SK-N-SH (cell line): ENCODE data around the gene FCSK. TPM values are rescaled to one million over a fixed set of nuclear protein-coding genes. Genes with fewer than 3 reads are reported as not detected.

Experiments
- CTCF ChIA-PET: fragments of 300-600, 350-600 bp; formaldehyde crosslinking; extraction: SDS; loops from one replicate; lab custom pipeline; 2021; lab: Yijun Ruan, JAX
- POLR2A ChIA-PET: fragments of 350-600 bp; sonication (Branson Sonifier 250); formaldehyde crosslinking; extraction: SDS; loops from one replicate; lab custom pipeline; 2020; ENCODE audit warnings: antibody characterized with exemption, inconsistent platforms; lab: Yijun Ruan, JAX
- DNase-seq: peaks from one replicate; pipeline ENCODE4 v3.0.0; 2012
- H2AFZ ChIP-seq: fragments of 200-600 bp; sonication (generic); 2 replicates; pipeline ENCODE4 v1.8.1; 2016; ENCODE audit warnings: antibody characterized with exemption, mild to moderate bottlenecking, low read depth
- H3F3A ChIP-seq: fragments of 200-600 bp; sonication (generic); replicated peaks from 2 replicates; pipeline ENCODE3; 2016; ENCODE audit warnings: antibody characterized with exemption, mild to moderate bottlenecking; ENCODE audit not compliant: insufficient read depth
- H3K27ac ChIP-seq, 2 experiments: fragments of 200-500 bp in 1 of 2; fragments of 200-600 bp in 1 of 2; sonication (Bioruptor generic) in 1 of 2; sonication (generic), shearing (Covaris generic) in 1 of 2; 2 replicates each; pipeline versions ENCODE4 v1.5.1 to v1.6.1; 2014 to 2016; ENCODE audit warnings: low read depth in 2 of 2, inconsistent platforms in 1 of 2, low read length in 1 of 2, mild to moderate bottlenecking in 1 of 2, mixed read lengths in 1 of 2
- H3K27me3 ChIP-seq: fragments of 200-600 bp; sonication (generic), shearing (Covaris generic); 2 replicates; pipeline ENCODE4 v1.6.1; 2016; ENCODE audit warnings: mixed run types; ENCODE audit not compliant: insufficient read depth
- H3K36me3 ChIP-seq, 2 experiments: fragments of 200-500 bp in 1 of 2; fragments of 200-600 bp in 1 of 2; sonication (Bioruptor generic) in 1 of 2; sonication (generic) in 1 of 2; replicated peaks in 1 of 2; 2 replicates each; pipeline versions ENCODE3 to v1.5.1; 2014 to 2016; ENCODE audit warnings: low read length in 1 of 2, mild to moderate bottlenecking in 1 of 2; ENCODE audit not compliant: insufficient read depth in 2 of 2, control insufficient read depth in 1 of 2
- H3K4me1 ChIP-seq, 2 experiments: fragments of 200-500 bp in 1 of 2; fragments of 200-600 bp in 1 of 2; sonication (Bioruptor generic) in 1 of 2; sonication (generic), shearing (Covaris generic) in 1 of 2; 2 replicates each; pipeline versions ENCODE4 v1.5.1 to v1.6.1; 2014 to 2016; ENCODE audit warnings: low read depth in 1 of 2, low read length in 1 of 2, mixed run types in 1 of 2; ENCODE audit not compliant: insufficient read depth in 2 of 2, control insufficient read depth in 1 of 2
- H3K4me2 ChIP-seq: fragments of 200-600 bp; sonication (generic), shearing (Covaris generic); 2 replicates; pipeline ENCODE4 v1.6.1; 2017; ENCODE audit warnings: mixed run types
- H3K4me3 ChIP-seq, 2 experiments: fragments of 200-500 bp in 1 of 2; fragments of 200-600 bp in 1 of 2; sonication (Bioruptor generic) in 1 of 2; sonication (generic), shearing (Covaris generic) in 1 of 2; 2 replicates each; pipeline versions ENCODE4 v1.5.1 to v1.8.1; 2014 to 2016; ENCODE audit warnings: low read depth in 2 of 2, inconsistent platforms in 1 of 2, low read length in 1 of 2, mild to moderate bottlenecking in 1 of 2, mixed read lengths in 1 of 2, moderate library complexity in 1 of 2
- H3K79me2 ChIP-seq: fragments of 200-600 bp; sonication (generic); 2 replicates; pipeline ENCODE4 v1.8.1; 2017; ENCODE audit warnings: mild to moderate bottlenecking; ENCODE audit not compliant: insufficient read depth
- H3K9ac ChIP-seq: fragments of 200-600 bp; sonication (generic); 2 replicates; pipeline ENCODE4 v1.6.1; 2017; ENCODE audit warnings: mixed run types
- H3K9me2 ChIP-seq: fragments of 200-600 bp; sonication (generic); 2 replicates; pipeline ENCODE4 v1.6.1; 2017; ENCODE audit warnings: mixed run types
- H3K9me3 ChIP-seq: fragments of 200-600 bp; sonication (generic); 2 replicates; pipeline ENCODE4 v1.6.1; 2017; ENCODE audit warnings: mixed run types, mild to moderate bottlenecking, moderate library complexity
- H4K20me1 ChIP-seq: fragments of 200-600 bp; sonication (generic); 2 replicates; pipeline ENCODE4 v1.6.1; 2017; ENCODE audit warnings: mild to moderate bottlenecking, mixed run types; ENCODE audit not compliant: insufficient read depth
- CHD2 ChIP-seq: fragments of 150-350 bp; IDR thresholded peaks from 2 replicates; pipeline ENCODE4 v1.6.1; 2018; ENCODE audit warnings: low read length; ENCODE audit not compliant: partially characterized antibody
- CTCF ChIP-seq: fragments of 200-600 bp; sonication (generic); IDR thresholded peaks from 2 replicates; pipeline ENCODE4 v1.6.1; 2017; ENCODE audit warnings: antibody characterized with exemption, mild to moderate bottlenecking, moderate library complexity
- ELF1 ChIP-seq: IDR thresholded peaks from 2 replicates; pipeline ENCODE4 v1.4.0; 2012
- EP300 ChIP-seq, 2 experiments: IDR thresholded peaks; 2 replicates each; pipeline versions ENCODE4 v1.4.0 to v1.6.1; 2012; ENCODE audit warnings: borderline replicate concordance in 1 of 2, low read depth in 1 of 2, low read length in 1 of 2
- EZH2phosphoT487 ChIP-seq: fragments of 200-600 bp; sonication (generic); IDR thresholded peaks from 2 replicates; pipeline ENCODE4 v1.6.1; 2017; ENCODE audit warnings: low read depth, mixed run types, mild to moderate bottlenecking, antibody characterized with exemption, moderate library complexity, borderline replicate concordance
- GABPA ChIP-seq: IDR thresholded peaks from 2 replicates; pipeline ENCODE4 v1.4.0; 2012; ENCODE audit warnings: low read depth, mild to moderate bottlenecking
- GATA2 ChIP-seq: sonication (generic); formaldehyde crosslinking; IDR thresholded peaks from 2 replicates; pipeline ENCODE4 v1.5.0; 2020; ENCODE audit warnings: mild to moderate bottlenecking, missing genetic modification reagents
- MEF2A ChIP-seq: IDR thresholded peaks from 2 replicates; pipeline ENCODE4 v1.4.0; 2012; ENCODE audit warnings: low read depth, borderline replicate concordance
- POLR2AphosphoS5 ChIP-seq: IDR thresholded peaks from 2 replicates; pipeline ENCODE4 v1.6.1; 2012; ENCODE audit warnings: low read depth, low read length
- RAD21 ChIP-seq: IDR thresholded peaks from 2 replicates; pipeline ENCODE4 v1.6.1; 2012; ENCODE audit warnings: mild to moderate bottlenecking, low read length
- TAF1 ChIP-seq: IDR thresholded peaks from 2 replicates; pipeline ENCODE4 v1.6.1; 2012; ENCODE audit warnings: low read depth, mild to moderate bottlenecking, low read length, moderate library complexity, borderline replicate concordance
- TCF12 ChIP-seq: IDR thresholded peaks from 2 replicates; pipeline ENCODE4 v1.4.0; 2012
- TEAD4 ChIP-seq: IDR thresholded peaks from 2 replicates; pipeline ENCODE4 v1.4.0; 2012; ENCODE audit warnings: mild to moderate bottlenecking, borderline replicate concordance; ENCODE audit not compliant: insufficient read depth
- YY1 ChIP-seq: IDR thresholded peaks from 2 replicates; pipeline ENCODE4 v1.4.0; 2012; ENCODE audit warnings: low read depth, mild to moderate bottlenecking
- WGBS: methylation state at CpG from one replicate; pipeline ENCODE4 v1.1.6; 2017; ENCODE audit warnings: low lambda C conversion rate; 5-methylcytosine and 5-hydroxymethylcytosine counted together
- polyA plus RNA-seq, 3 experiments: library from polyadenylated mRNA; depleted of rRNA; stranded (reverse); fragments of >200 nt; gene quantifications; 2 replicates each; pipeline ENCODE4 v1.2.3, GENCODE V29; 2012
- TF ChIP-seq, protein P1 (sequence below): fragments of 150-350 bp; IDR thresholded peaks from 2 replicates; pipeline ENCODE4 v1.6.1; 2017; ENCODE audit warnings: antibody characterized with exemption, low read length, low read depth, borderline replicate concordance
- TF ChIP-seq, protein P2 (sequence below): IDR thresholded peaks from 2 replicates; pipeline ENCODE4 v1.6.1; 2012; ENCODE audit warnings: mild to moderate bottlenecking, low read depth, low read length, moderate library complexity
- TF ChIP-seq, protein P3 (sequence below): IDR thresholded peaks from 2 replicates; pipeline ENCODE4; 2012

FCSK gene
- polyA plus RNA-seq, 1 of the 3 experiments (the other 2 are of a cell fraction) = 9.7 TPM

DNA sequence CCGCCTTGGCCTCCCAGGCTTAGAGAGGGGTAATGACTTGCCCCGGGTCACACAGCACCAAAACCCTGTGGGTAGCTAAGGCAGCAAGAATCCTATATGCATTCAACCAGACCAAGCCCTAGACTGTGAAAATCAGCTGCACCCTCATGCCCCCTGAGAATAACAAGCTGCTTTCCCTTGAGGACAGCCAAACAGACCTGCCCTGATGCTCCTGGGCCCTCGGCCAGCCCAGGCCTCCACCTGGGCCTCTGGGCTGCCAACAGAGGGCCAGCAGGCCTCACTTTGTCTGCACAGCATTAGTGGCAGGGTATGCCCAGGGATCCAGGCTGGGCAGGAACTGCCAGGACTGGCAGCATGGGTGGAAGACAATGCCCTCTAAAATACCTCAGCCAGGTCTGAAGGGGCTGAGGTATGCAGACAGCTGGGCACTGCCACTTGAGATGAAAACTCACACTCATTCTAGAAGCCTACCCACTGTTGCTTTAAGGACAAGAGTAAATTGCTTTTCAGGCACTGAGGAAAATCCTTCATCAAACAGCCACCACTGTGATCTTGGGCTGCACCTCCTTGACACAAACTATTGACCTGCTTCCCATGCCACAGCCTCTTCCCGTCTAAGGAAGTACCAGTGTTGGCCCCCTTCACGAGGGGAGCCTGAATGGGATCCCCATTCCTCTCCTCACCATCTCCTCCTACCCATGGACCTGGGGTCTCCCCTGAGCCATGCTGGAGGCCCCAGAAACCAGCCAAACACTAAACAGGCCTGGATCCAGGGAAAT lies 24.3 kb upstream of the FCSK start:
- Histone ChIP-seq H3K9me2 (no peaks in the 10 kb centered on the region), H2AFZ (no peak overlapping the region), H3K36me3 (peaks cover 6 to 8% of the 10 kb centered on the region in 2 experiments), H3K27ac (peak overlapping the region; percentile 94 to 99), H4K20me1 (peaks cover 28% of the 10 kb centered on the region), H3K79me2 (peaks cover 92% of the 10 kb centered on the region), H3F3A (peaks cover 38% of the 10 kb centered on the region), H3K9ac (no peak overlapping the region), H3K4me1 (peaks cover 50 to 72% of the 10 kb centered on the region in 2 experiments), H3K4me3 (no peak overlapping the region), H3K4me2 (peak overlapping the region; percentile 15; the same call in 1 of the 2 replicates), H3K27me3 (no peaks in the 10 kb centered on the region), H3K9me3 (no peaks in the 10 kb centered on the region)
- ChIA-PET CTCF (no interaction called here), POLR2A (interaction anchor here (0.7 kb wide), 1 partner anchor 49 kb away, joined by 3 read pairs; no protein-coding TSS in a partner anchor)
- 95% methylated on average over 4 of the region's 5 CpGs for WGBS
- TF ChIP-seq RAD21 (peak; percentile 17; the same call in 1 of the 2 replicates), CTCF (no peak), MEF2A (no peak), EP300 (IDR thresholded peaks at IDR 0.05; ENCODE audit: borderline replicate concordance in 1 of 2, low read depth in 1 of 2, low read length in 1 of 2) (0 out of 4 replicates have a peak, but pooled peaks of 1 of the 2 experiments have one; percentile 29)
- DNase-seq = no peak

- no peak overlapping the region for H2AFZ ChIP-seq
Observed at GRCh38 chr16:70430667-70431536, 23.5 kb upstream of the FCSK start.

More at GRCh38 chr16:70430667-70431536, 23.5 kb upstream of the FCSK start:
- peaks cover 6 to 10% of the 10 kb centered on the region in 2 experiments for H3K36me3 ChIP-seq
- no peak for TF ChIP-seq POLR2AphosphoS5
- no peak for TF ChIP-seq ELF1
- TF ChIP-seq GABPA = no peak
- TF ChIP-seq, protein P1, sequence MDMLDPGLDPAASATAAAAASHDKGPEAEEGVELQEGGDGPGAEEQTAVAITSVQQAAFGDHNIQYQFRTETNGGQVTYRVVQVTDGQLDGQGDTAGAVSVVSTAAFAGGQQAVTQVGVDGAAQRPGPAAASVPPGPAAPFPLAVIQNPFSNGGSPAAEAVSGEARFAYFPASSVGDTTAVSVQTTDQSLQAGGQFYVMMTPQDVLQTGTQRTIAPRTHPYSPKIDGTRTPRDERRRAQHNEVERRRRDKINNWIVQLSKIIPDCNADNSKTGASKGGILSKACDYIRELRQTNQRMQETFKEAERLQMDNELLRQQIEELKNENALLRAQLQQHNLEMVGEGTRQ = no peak
- no peak for TF ChIP-seq GATA2 (CRISPR knock-in tag)
- TF ChIP-seq TAF1 = no peak
- TF ChIP-seq EZH2phosphoT487 = no peak
- TF ChIP-seq TCF12 = no peak
- TF ChIP-seq TEAD4 = no peak
- no peak for TF ChIP-seq CHD2
- TF ChIP-seq, protein P2, sequence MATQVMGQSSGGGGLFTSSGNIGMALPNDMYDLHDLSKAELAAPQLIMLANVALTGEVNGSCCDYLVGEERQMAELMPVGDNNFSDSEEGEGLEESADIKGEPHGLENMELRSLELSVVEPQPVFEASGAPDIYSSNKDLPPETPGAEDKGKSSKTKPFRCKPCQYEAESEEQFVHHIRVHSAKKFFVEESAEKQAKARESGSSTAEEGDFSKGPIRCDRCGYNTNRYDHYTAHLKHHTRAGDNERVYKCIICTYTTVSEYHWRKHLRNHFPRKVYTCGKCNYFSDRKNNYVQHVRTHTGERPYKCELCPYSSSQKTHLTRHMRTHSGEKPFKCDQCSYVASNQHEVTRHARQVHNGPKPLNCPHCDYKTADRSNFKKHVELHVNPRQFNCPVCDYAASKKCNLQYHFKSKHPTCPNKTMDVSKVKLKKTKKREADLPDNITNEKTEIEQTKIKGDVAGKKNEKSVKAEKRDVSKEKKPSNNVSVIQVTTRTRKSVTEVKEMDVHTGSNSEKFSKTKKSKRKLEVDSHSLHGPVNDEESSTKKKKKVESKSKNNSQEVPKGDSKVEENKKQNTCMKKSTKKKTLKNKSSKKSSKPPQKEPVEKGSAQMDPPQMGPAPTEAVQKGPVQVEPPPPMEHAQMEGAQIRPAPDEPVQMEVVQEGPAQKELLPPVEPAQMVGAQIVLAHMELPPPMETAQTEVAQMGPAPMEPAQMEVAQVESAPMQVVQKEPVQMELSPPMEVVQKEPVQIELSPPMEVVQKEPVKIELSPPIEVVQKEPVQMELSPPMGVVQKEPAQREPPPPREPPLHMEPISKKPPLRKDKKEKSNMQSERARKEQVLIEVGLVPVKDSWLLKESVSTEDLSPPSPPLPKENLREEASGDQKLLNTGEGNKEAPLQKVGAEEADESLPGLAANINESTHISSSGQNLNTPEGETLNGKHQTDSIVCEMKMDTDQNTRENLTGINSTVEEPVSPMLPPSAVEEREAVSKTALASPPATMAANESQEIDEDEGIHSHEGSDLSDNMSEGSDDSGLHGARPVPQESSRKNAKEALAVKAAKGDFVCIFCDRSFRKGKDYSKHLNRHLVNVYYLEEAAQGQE = no peak
- TF ChIP-seq, protein P3, sequence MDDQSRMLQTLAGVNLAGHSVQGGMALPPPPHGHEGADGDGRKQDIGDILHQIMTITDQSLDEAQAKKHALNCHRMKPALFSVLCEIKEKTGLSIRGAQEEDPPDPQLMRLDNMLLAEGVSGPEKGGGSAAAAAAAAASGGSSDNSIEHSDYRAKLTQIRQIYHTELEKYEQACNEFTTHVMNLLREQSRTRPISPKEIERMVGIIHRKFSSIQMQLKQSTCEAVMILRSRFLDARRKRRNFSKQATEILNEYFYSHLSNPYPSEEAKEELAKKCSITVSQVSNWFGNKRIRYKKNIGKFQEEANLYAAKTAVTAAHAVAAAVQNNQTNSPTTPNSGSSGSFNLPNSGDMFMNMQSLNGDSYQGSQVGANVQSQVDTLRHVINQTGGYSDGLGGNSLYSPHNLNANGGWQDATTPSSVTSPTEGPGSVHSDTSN = no peak
- TF ChIP-seq EP300 (IDR thresholded peaks at IDR 0.05; ENCODE audit: borderline replicate concordance in 1 of 2, low read depth in 1 of 2, low read length in 1 of 2) = no peak
- no peak for TF ChIP-seq YY1
- no peaks in the 10 kb centered on the region for H3K27me3 ChIP-seq
- H3K27ac ChIP-seq = peak overlapping the region; percentile 94 to 99
- no peak overlapping the region for H3K9ac ChIP-seq
- H3K4me2 ChIP-seq = peak overlapping the region; percentile 50; the same call in 1 of the 2 replicates
- H3F3A ChIP-seq = peaks cover 34% of the 10 kb centered on the region
- CTCF ChIA-PET = no interaction called here
- no peaks in the 10 kb centered on the region for H3K9me3 ChIP-seq
- peaks cover 31% of the 10 kb centered on the region for H4K20me1 ChIP-seq
- WGBS = 80% methylated on average over 11 of the region's 11 CpGs
- H3K4me1 ChIP-seq = peaks cover 50 to 70% of the 10 kb centered on the region in 2 experiments
- no peaks in the 10 kb centered on the region for H3K9me2 ChIP-seq
- H3K4me3 ChIP-seq = no peak overlapping the region
- no peak for DNase-seq
- POLR2A ChIA-PET = no interaction called here
- H3K79me2 ChIP-seq = peaks cover 92% of the 10 kb centered on the region
